Activated T-cell treated with anti-CD3 and anti-CD28 coated beads, Interleukin-2, amount 50 U/mL, for 24 hours (primary cell): ENCODE results near the gene PADI6.

Source experiments
- DNase-seq: peaks from one replicate; pipeline ENCODE4 v3.0.0-alpha.2; 2020
- H3K27ac Mint-ChIP-seq: 2 replicates; pipeline ENCODE4 v1.8.0; 2020; ENCODE audit warnings: mild to moderate bottlenecking, mixed read lengths
- H3K27me3 Mint-ChIP-seq: 2 replicates; pipeline ENCODE4 v1.8.0; 2020; ENCODE audit warnings: mixed read lengths
- H3K36me3 Mint-ChIP-seq: 2 replicates; pipeline ENCODE4 v1.8.0; 2020; ENCODE audit warnings: low read depth, mixed read lengths
- H3K4me1 Mint-ChIP-seq: 2 replicates; pipeline ENCODE4 v1.8.0; 2020; ENCODE audit warnings: low read depth, mixed read lengths
- H3K4me3 Mint-ChIP-seq: 2 replicates; pipeline ENCODE4 v1.8.0; 2020; ENCODE audit warnings: mild to moderate bottlenecking, moderate library complexity, mixed read lengths
- H3K9me3 Mint-ChIP-seq: 2 replicates; pipeline ENCODE4 v1.8.0; 2020; ENCODE audit warnings: mixed read lengths

PADI6 gene

DNA sequence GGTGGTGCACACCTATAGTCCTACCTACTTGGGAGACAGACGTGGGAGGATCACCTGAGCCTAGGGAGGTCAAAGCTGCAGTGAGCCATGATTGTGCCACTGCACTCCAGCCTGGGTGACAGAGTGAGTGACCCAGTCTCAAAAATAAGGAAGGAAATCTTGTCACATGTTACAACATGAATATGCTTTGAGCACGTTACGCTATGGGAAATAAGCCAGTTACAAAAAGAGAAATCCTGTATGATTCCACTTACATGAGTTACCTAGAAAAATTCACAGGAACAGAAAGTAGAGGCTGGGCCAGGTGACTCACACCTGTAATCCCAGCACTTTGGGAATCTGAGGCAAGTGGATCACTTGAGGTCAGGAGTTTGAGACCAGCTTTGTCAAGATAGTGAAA, 6.7 kb upstream of the PADI6 start:
- no peak overlapping the region for H3K27ac Mint-ChIP-seq
- H3K9me3 Mint-ChIP-seq: no peaks in the 10 kb centered on the region
- no peaks in the 10 kb centered on the region for H3K36me3 Mint-ChIP-seq
- no peaks in the 10 kb centered on the region for H3K4me1 Mint-ChIP-seq
- no peak overlapping the region for H3K4me3 Mint-ChIP-seq
- DNase-seq: no peak
- peaks cover 4% of the 10 kb centered on the region for H3K27me3 Mint-ChIP-seq

DNA sequence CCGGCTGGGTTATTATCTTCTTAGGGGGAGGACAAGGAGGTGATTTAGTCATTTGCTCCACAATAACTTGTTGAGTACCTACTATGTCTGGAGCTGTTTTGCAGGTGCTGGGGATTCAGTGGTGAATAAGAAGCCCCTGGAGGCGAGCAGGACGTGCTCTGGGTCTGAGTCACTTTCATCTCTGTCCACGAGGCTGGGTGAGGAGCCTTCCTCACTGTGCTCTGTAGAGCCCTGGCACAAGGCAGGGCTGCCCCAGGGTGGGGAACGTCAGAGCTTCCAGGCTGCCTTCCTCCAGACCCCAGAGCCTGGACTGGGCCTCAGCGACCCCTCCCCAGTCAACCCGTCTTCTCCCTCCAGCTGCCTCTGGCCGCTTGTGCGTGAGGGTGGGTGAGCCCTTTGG, 2.5 kb upstream of the PADI6 start:
- no peaks in the 10 kb centered on the region for H3K9me3 Mint-ChIP-seq
- no peaks in the 10 kb centered on the region for H3K4me1 Mint-ChIP-seq
- H3K4me3 Mint-ChIP-seq: no peak overlapping the region
- H3K36me3 Mint-ChIP-seq: no peaks in the 10 kb centered on the region
- H3K27ac Mint-ChIP-seq: no peak overlapping the region
- no peaks in the 10 kb centered on the region for H3K27me3 Mint-ChIP-seq
- no peak for DNase-seq

GRCh38 chr1:17370618-17371017, 1.4 kb upstream of the PADI6 start:
- DNase-seq: no peak
- H3K36me3 Mint-ChIP-seq: no peaks in the 10 kb centered on the region
- no peak overlapping the region for H3K27ac Mint-ChIP-seq
- H3K4me3 Mint-ChIP-seq: no peak overlapping the region
- no peaks in the 10 kb centered on the region for H3K27me3 Mint-ChIP-seq
- no peaks in the 10 kb centered on the region for H3K9me3 Mint-ChIP-seq
- no peaks in the 10 kb centered on the region for H3K4me1 Mint-ChIP-seq

DNA sequence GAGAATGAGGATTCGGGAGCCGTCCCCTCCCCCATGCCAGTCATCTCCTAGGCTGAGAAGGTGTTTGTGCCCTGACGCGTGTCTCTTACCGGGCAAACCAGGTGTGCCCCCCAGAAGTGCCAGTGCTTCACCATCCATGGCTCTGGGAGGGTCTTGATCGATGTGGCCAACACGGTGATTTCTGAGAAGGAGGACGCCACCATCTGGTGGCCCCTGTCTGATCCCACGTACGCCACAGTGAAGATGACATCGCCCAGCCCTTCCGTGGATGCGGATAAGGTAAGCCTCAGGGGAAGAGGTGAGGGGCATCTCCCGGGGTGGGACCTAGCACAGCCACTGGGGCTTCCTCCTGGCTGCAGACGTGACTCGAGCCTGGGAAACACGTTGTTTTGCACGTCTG, 959 bp downstream of the PADI6 start:
- peaks cover 4% of the 10 kb centered on the region for H3K27me3 Mint-ChIP-seq
- no peaks in the 10 kb centered on the region for H3K9me3 Mint-ChIP-seq
- DNase-seq: no peak
- no peaks in the 10 kb centered on the region for H3K36me3 Mint-ChIP-seq
- H3K4me1 Mint-ChIP-seq: no peaks in the 10 kb centered on the region
- H3K27ac Mint-ChIP-seq: no peak overlapping the region
- H3K4me3 Mint-ChIP-seq: no peak overlapping the region

- no peak overlapping the region for H3K4me3 Mint-ChIP-seq
- H3K9me3 Mint-ChIP-seq: no peaks in the 10 kb centered on the region
- H3K27me3 Mint-ChIP-seq: peaks cover 12% of the 10 kb centered on the region
- no peak for DNase-seq
- no peaks in the 10 kb centered on the region for H3K4me1 Mint-ChIP-seq
- no peak overlapping the region for H3K27ac Mint-ChIP-seq
- no peaks in the 10 kb centered on the region for H3K36me3 Mint-ChIP-seq
These were observed 3.7 kb downstream of the PADI6 start for GRCh38 chr1:17375651-17376050.

GRCh38 chr1:17377325-17377953, 5.4 kb downstream of the PADI6 start:
- Mint-ChIP-seq H3K27ac (no peak overlapping the region), H3K4me1 (no peaks in the 10 kb centered on the region), H3K27me3 (peaks cover 18% of the 10 kb centered on the region), H3K9me3 (no peaks in the 10 kb centered on the region), H3K4me3 (no peak overlapping the region), H3K36me3 (no peaks in the 10 kb centered on the region)
- DNase-seq: no peak

GRCh38 chr1:17381161-17381560, 9.2 kb downstream of the PADI6 start:
- no peak for DNase-seq
- Mint-ChIP-seq H3K4me3 (no peak overlapping the region), H3K36me3 (no peaks in the 10 kb centered on the region), H3K27me3 (peaks cover 18% of the 10 kb centered on the region), H3K27ac (no peak overlapping the region), H3K9me3 (no peaks in the 10 kb centered on the region), H3K4me1 (no peaks in the 10 kb centered on the region)

DNA sequence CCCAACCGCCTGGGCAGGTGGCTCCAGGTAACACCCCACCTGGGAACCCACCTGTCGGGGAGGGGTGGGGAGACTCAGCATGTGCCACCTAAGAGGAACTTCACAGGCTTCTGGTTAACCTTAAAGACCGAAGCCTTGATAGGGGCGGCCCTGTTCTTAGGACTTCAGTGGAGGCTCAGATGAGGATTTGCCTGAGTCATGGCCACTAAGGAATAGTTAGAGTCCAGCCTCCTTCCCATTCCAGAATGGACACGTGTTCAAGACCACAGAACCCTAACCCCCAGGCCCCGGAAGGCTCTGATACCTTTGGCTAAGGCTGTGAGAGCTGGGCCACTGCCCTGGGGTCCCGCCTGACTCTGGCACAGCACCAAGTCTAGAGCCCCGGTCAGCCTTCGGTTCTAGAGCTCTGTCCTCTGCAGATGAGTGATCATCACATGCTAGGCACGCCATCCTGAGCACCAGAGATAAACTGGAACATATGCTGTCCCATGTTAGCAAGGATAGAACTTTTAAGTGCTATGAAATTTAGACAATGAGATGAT, 20.3 kb downstream of the PADI6 start:
- Mint-ChIP-seq H3K4me1 (no peaks in the 10 kb centered on the region), H3K4me3 (no peak overlapping the region), H3K27ac (no peak overlapping the region), H3K36me3 (no peaks in the 10 kb centered on the region), H3K27me3 (no peaks in the 10 kb centered on the region), H3K9me3 (no peaks in the 10 kb centered on the region)
- no peak for DNase-seq

GRCh38 chr1:17393230-17393629, 21.2 kb downstream of the PADI6 start:
- Mint-ChIP-seq H3K27me3 (no peaks in the 10 kb centered on the region), H3K36me3 (no peaks in the 10 kb centered on the region), H3K4me1 (no peaks in the 10 kb centered on the region), H3K27ac (no peak overlapping the region), H3K9me3 (no peaks in the 10 kb centered on the region), H3K4me3 (no peak overlapping the region)
- DNase-seq: no peak

DNA sequence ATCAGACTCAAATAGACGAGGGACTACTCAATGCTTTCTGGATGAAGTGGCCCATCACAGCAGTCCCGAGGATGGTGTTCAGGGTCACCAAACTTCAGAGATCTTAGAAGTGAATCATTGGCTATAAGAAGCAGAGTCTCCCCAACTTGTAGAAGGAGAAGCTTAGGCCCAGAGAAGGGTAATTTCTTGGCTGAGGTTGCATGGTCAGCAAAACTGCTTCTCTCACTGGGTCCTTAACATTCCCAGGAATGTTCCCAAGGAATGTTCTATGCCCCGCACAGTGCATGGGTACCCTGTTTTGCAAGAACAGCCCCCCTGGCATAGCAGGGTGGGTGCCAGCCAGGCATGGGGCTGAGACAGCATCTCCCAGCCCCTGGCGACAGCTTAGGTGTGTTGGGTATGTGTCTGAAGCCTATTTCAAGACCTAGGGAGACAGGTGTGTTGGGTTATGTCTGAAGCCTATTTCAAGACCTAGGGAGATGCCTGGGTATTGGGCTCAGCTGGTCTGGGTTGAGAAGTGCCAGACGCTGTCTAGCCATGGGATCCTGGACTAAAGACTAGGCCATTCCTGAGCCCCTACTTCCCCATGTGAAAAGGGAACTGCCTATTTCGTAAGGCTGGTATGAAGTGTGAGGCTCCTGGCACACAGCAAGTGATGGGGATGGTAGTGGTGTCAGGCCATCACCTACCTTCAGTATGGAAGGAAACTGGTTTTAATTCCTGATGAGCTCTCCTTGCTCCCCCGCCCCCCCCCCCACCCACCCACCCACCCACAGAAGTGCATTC, 26.1 kb downstream of the PADI6 start:
- H3K4me3 Mint-ChIP-seq: no peak overlapping the region
- no peaks in the 10 kb centered on the region for H3K36me3 Mint-ChIP-seq
- H3K27ac Mint-ChIP-seq: no peak overlapping the region

GRCh38 chr1:17400725-17401341, 28.8 kb downstream of the PADI6 start:
- Mint-ChIP-seq H3K4me3 (no peak overlapping the region), H3K27me3 (no peaks in the 10 kb centered on the region), H3K36me3 (peaks cover 3% of the 10 kb centered on the region), H3K4me1 (no peaks in the 10 kb centered on the region), H3K27ac (peak overlapping the region; percentile 9), H3K9me3 (no peaks in the 10 kb centered on the region)
- DNase-seq: no peak

More for the DNA sequence above, 26.1 kb downstream of the PADI6 start:
- H3K4me1 Mint-ChIP-seq: no peaks in the 10 kb centered on the region
- no peak for DNase-seq
- H3K9me3 Mint-ChIP-seq: no peaks in the 10 kb centered on the region
- H3K27me3 Mint-ChIP-seq: no peaks in the 10 kb centered on the region

DNA sequence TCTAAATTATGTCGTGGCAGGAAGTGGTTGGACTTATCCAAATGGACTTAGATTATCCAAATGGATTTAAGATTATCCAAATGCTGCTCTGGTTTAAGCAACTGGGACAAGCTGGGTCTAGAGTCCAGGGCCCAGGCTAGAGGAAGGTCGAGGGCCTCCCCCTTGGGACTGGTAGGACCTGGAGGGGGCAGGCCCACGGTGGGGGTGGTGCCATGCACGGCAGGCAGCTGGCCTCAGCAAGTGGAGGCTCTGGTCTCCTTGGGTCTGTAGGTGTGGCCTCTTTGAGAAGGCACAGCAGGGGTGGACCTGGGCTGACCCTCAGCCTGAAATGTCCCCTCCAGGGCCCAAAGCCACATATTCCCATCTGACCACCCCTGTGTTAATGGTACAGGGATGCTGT, 29.8 kb downstream of the PADI6 start:
- Mint-ChIP-seq H3K9me3 (no peaks in the 10 kb centered on the region), H3K27me3 (no peaks in the 10 kb centered on the region), H3K27ac (no peak overlapping the region), H3K36me3 (peaks cover 9% of the 10 kb centered on the region), H3K4me1 (no peaks in the 10 kb centered on the region), H3K4me3 (no peak overlapping the region)
- DNase-seq: no peak

DNA sequence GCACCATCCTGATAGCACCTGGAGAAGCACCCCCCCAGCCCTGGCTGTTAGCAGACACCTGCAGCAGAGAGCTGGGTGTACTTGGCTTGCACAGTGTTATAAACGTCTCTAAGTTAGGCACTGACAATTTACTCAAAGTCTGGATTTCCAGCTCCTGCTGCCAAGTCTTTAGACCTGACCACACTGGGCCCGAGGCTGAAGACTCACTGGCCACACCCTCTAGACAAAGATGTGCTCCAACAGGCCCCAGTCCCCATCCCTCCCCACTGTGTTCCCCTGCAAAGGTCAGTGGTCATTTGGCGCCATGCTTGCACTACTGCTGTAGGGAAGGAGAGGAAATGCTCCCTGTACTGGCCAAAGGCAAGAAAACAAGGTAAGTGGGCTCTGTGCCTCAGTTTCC, 31.1 kb downstream of the PADI6 start:
- no peaks in the 10 kb centered on the region for H3K27me3 Mint-ChIP-seq
- no peak overlapping the region for H3K4me3 Mint-ChIP-seq
- no peak for DNase-seq
- H3K27ac Mint-ChIP-seq: no peak overlapping the region
- no peaks in the 10 kb centered on the region for H3K4me1 Mint-ChIP-seq
- H3K36me3 Mint-ChIP-seq: peaks cover 22% of the 10 kb centered on the region
- H3K9me3 Mint-ChIP-seq: no peaks in the 10 kb centered on the region

GRCh38 chr1:17404034-17404684, 32.2 kb downstream of the PADI6 start:
- H3K4me3 Mint-ChIP-seq: no peak overlapping the region
- peaks cover 32% of the 10 kb centered on the region for H3K36me3 Mint-ChIP-seq
- peak overlapping the region; percentile 40 for H3K27ac Mint-ChIP-seq
- H3K27me3 Mint-ChIP-seq: no peaks in the 10 kb centered on the region
- no peaks in the 10 kb centered on the region for H3K9me3 Mint-ChIP-seq
- no peaks in the 10 kb centered on the region for H3K4me1 Mint-ChIP-seq
- no peak for DNase-seq
